SK-N-SH (cell line): ENCODE data around the gene KCNV2. TPM values are rescaled to one million over a fixed set of nuclear protein-coding genes. Genes with fewer than 3 reads are reported as not detected.

Source experiments
- CTCF ChIA-PET: fragments of 300-600, 350-600 bp; formaldehyde crosslinking; extraction: SDS; loops from one replicate; lab custom pipeline; 2021; lab: Yijun Ruan, JAX
- POLR2A ChIA-PET: fragments of 350-600 bp; sonication (Branson Sonifier 250); formaldehyde crosslinking; extraction: SDS; loops from one replicate; lab custom pipeline; 2020; ENCODE audit warnings: antibody characterized with exemption, inconsistent platforms; lab: Yijun Ruan, JAX
- DNase-seq: peaks from one replicate; pipeline ENCODE4 v3.0.0; 2012
- H2AFZ ChIP-seq: fragments of 200-600 bp; sonication (generic); 2 replicates; pipeline ENCODE4 v1.8.1; 2016; ENCODE audit warnings: antibody characterized with exemption, mild to moderate bottlenecking, low read depth
- H3F3A ChIP-seq: fragments of 200-600 bp; sonication (generic); replicated peaks from 2 replicates; pipeline ENCODE3; 2016; ENCODE audit warnings: antibody characterized with exemption, mild to moderate bottlenecking; ENCODE audit not compliant: insufficient read depth
- H3K27ac ChIP-seq, 2 experiments: fragments of 200-500 bp in 1 of 2; fragments of 200-600 bp in 1 of 2; sonication (Bioruptor generic) in 1 of 2; sonication (generic), shearing (Covaris generic) in 1 of 2; 2 replicates each; pipeline versions ENCODE4 v1.5.1 to v1.6.1; 2014 to 2016; ENCODE audit warnings: low read depth in 2 of 2, inconsistent platforms in 1 of 2, low read length in 1 of 2, mild to moderate bottlenecking in 1 of 2, mixed read lengths in 1 of 2
- H3K27me3 ChIP-seq: fragments of 200-600 bp; sonication (generic), shearing (Covaris generic); 2 replicates; pipeline ENCODE4 v1.6.1; 2016; ENCODE audit warnings: mixed run types; ENCODE audit not compliant: insufficient read depth
- H3K36me3 ChIP-seq, 2 experiments: fragments of 200-500 bp in 1 of 2; fragments of 200-600 bp in 1 of 2; sonication (Bioruptor generic) in 1 of 2; sonication (generic) in 1 of 2; replicated peaks in 1 of 2; 2 replicates each; pipeline versions ENCODE3 to v1.5.1; 2014 to 2016; ENCODE audit warnings: low read length in 1 of 2, mild to moderate bottlenecking in 1 of 2; ENCODE audit not compliant: insufficient read depth in 2 of 2, control insufficient read depth in 1 of 2
- H3K4me1 ChIP-seq, 2 experiments: fragments of 200-500 bp in 1 of 2; fragments of 200-600 bp in 1 of 2; sonication (Bioruptor generic) in 1 of 2; sonication (generic), shearing (Covaris generic) in 1 of 2; 2 replicates each; pipeline versions ENCODE4 v1.5.1 to v1.6.1; 2014 to 2016; ENCODE audit warnings: low read depth in 1 of 2, low read length in 1 of 2, mixed run types in 1 of 2; ENCODE audit not compliant: insufficient read depth in 2 of 2, control insufficient read depth in 1 of 2
- H3K4me2 ChIP-seq: fragments of 200-600 bp; sonication (generic), shearing (Covaris generic); 2 replicates; pipeline ENCODE4 v1.6.1; 2017; ENCODE audit warnings: mixed run types
- H3K4me3 ChIP-seq, 2 experiments: fragments of 200-500 bp in 1 of 2; fragments of 200-600 bp in 1 of 2; sonication (Bioruptor generic) in 1 of 2; sonication (generic), shearing (Covaris generic) in 1 of 2; 2 replicates each; pipeline versions ENCODE4 v1.5.1 to v1.8.1; 2014 to 2016; ENCODE audit warnings: low read depth in 2 of 2, inconsistent platforms in 1 of 2, low read length in 1 of 2, mild to moderate bottlenecking in 1 of 2, mixed read lengths in 1 of 2, moderate library complexity in 1 of 2
- H3K79me2 ChIP-seq: fragments of 200-600 bp; sonication (generic); 2 replicates; pipeline ENCODE4 v1.8.1; 2017; ENCODE audit warnings: mild to moderate bottlenecking; ENCODE audit not compliant: insufficient read depth
- H3K9ac ChIP-seq: fragments of 200-600 bp; sonication (generic); 2 replicates; pipeline ENCODE4 v1.6.1; 2017; ENCODE audit warnings: mixed run types
- H3K9me2 ChIP-seq: fragments of 200-600 bp; sonication (generic); 2 replicates; pipeline ENCODE4 v1.6.1; 2017; ENCODE audit warnings: mixed run types
- H3K9me3 ChIP-seq: fragments of 200-600 bp; sonication (generic); 2 replicates; pipeline ENCODE4 v1.6.1; 2017; ENCODE audit warnings: mixed run types, mild to moderate bottlenecking, moderate library complexity
- H4K20me1 ChIP-seq: fragments of 200-600 bp; sonication (generic); 2 replicates; pipeline ENCODE4 v1.6.1; 2017; ENCODE audit warnings: mild to moderate bottlenecking, mixed run types; ENCODE audit not compliant: insufficient read depth
- EZH2phosphoT487 ChIP-seq: fragments of 200-600 bp; sonication (generic); IDR thresholded peaks from 2 replicates; pipeline ENCODE4 v1.6.1; 2017; ENCODE audit warnings: low read depth, mixed run types, mild to moderate bottlenecking, antibody characterized with exemption, moderate library complexity, borderline replicate concordance
- FOSL2 ChIP-seq: IDR thresholded peaks from 2 replicates; pipeline ENCODE4 v1.4.0; 2012; ENCODE audit warnings: low read depth, mild to moderate bottlenecking, moderate library complexity, borderline replicate concordance
- FOXM1 ChIP-seq: IDR thresholded peaks from 2 replicates; pipeline ENCODE4 v1.4.0; 2012; ENCODE audit warnings: low read depth, mild to moderate bottlenecking
- JUND ChIP-seq: IDR thresholded peaks from 2 replicates; pipeline ENCODE4 v1.4.0; 2012
- MEF2A ChIP-seq: IDR thresholded peaks from 2 replicates; pipeline ENCODE4 v1.4.0; 2012; ENCODE audit warnings: low read depth, borderline replicate concordance
- MXI1 ChIP-seq: IDR thresholded peaks from 2 replicates; pipeline ENCODE4 v1.6.1; 2012; ENCODE audit warnings: mild to moderate bottlenecking, low read depth, low read length, improper control_type of control experiment
- NFIC ChIP-seq: IDR thresholded peaks from 2 replicates; pipeline ENCODE4 v1.4.0; 2012; ENCODE audit warnings: borderline replicate concordance
- NRF1 ChIP-seq: IDR thresholded peaks from 2 replicates; pipeline ENCODE4 v1.6.1; 2012; ENCODE audit warnings: low read depth, mild to moderate bottlenecking, low read length
- RAD21 ChIP-seq: IDR thresholded peaks from 2 replicates; pipeline ENCODE4 v1.6.1; 2012; ENCODE audit warnings: mild to moderate bottlenecking, low read length
- RCOR1 ChIP-seq: fragments of 150-350 bp; IDR thresholded peaks from 2 replicates; pipeline ENCODE4 v1.6.1; 2017; ENCODE audit warnings: antibody characterized with exemption, low read length
- SIN3A ChIP-seq: IDR thresholded peaks from 2 replicates; pipeline ENCODE4 v1.6.1; 2012; ENCODE audit warnings: low read depth, mild to moderate bottlenecking, low read length, moderate library complexity, borderline replicate concordance
- SMC3 ChIP-seq: IDR thresholded peaks from 2 replicates; pipeline ENCODE4 v1.6.1; 2012; ENCODE audit warnings: low read depth, low read length, improper control_type of control experiment
- TAF1 ChIP-seq: IDR thresholded peaks from 2 replicates; pipeline ENCODE4 v1.6.1; 2012; ENCODE audit warnings: low read depth, mild to moderate bottlenecking, low read length, moderate library complexity, borderline replicate concordance
- TEAD4 ChIP-seq: IDR thresholded peaks from 2 replicates; pipeline ENCODE4 v1.4.0; 2012; ENCODE audit warnings: mild to moderate bottlenecking, borderline replicate concordance; ENCODE audit not compliant: insufficient read depth
- YY1 ChIP-seq: IDR thresholded peaks from 2 replicates; pipeline ENCODE4 v1.4.0; 2012; ENCODE audit warnings: low read depth, mild to moderate bottlenecking
- WGBS: methylation state at CpG from one replicate; pipeline ENCODE4 v1.1.6; 2017; ENCODE audit warnings: low lambda C conversion rate; 5-methylcytosine and 5-hydroxymethylcytosine counted together
- polyA plus RNA-seq, 3 experiments: library from polyadenylated mRNA; depleted of rRNA; stranded (reverse); fragments of >200 nt; gene quantifications; 2 replicates each; pipeline ENCODE4 v1.2.3, GENCODE V29; 2012

The KCNV2 gene
- polyA plus RNA-seq (2012; rRNA removed): not detected in 2 replicates
- polyA plus RNA-seq (2012; cell fraction: cytosol; rRNA removed): not detected in 2 replicates
- not detected in 2 replicates for polyA plus RNA-seq (2012; cell fraction: nucleus; rRNA removed)

DNA sequence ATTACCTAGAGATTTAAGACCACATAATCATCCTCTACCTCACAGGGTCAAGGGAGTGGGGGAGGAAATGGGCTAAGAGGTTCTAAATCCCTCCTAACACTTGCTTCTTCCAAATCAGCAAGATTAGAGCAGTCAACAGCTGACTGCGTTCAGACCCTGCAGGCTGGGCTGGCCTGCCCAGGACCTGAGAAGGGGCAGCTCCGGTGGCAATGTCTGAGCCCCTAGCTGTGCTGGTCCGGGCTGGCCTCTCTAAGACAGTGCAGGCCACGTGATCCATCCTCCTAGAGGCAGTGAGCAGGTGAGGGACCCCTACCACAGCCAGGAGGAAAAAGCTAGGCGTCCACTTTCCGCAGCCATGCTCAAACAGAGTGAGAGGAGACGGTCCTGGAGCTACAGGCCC, at the start of gene KCNV2:
KCNV2 (plus strand) TSS at position 126 of the 400 bp plus-strand sequence; CDS start at position 356, 230 bp downstream.
- DNase-seq: no peak
- CTCF ChIA-PET: interaction anchor here (0.6 to 2.2 kb wide), 4 partner anchors 11 to 465 kb away, joined by 3 to 12 read pairs (median 4); no protein-coding TSS in a partner anchor
- H3K4me3 ChIP-seq: no peak within 1 kb of the TSS

GRCh38 chr9:2673161-2673560, 44.1 kb upstream of the KCNV2 start:
- Histone ChIP-seq H4K20me1 (no peaks in the 10 kb centered on the region), H3K9ac (no peak overlapping the region), H3K4me3 (no peak overlapping the region), H3K9me3 (no peaks in the 10 kb centered on the region), H2AFZ (no peak overlapping the region), H3K79me2 (no peaks in the 10 kb centered on the region), H3K4me1 (no peaks in the 10 kb centered on the region; a peak in 1 of 4 replicates)
- POLR2A ChIA-PET: no interaction called here
- TF ChIP-seq YY1 (no peak), FOXM1 (no peak), SIN3A (no peak), EZH2phosphoT487 (no peak), NRF1 (no peak), MEF2A (no peak), MXI1 (no peak), TAF1 (no peak), JUND (no peak), SMC3 (no peak), RCOR1 (no peak)
- TF ChIP-seq, all 33 proteins: peak for 0
- 87% methylated on average over 3 of the region's 3 CpGs for WGBS
- no peaks in the 10 kb centered on the region for H3K9me2 ChIP-seq
- CTCF ChIA-PET: interaction anchor here (1.0 to 1.1 kb wide), 2 partner anchors 55 to 133 kb away, joined by 3 read pairs; no protein-coding TSS in a partner anchor
- no peak overlapping the region for H3K4me2 ChIP-seq
- H3K27ac ChIP-seq: no peak overlapping the region
- no peaks in the 10 kb centered on the region for H3K36me3 ChIP-seq
- no peaks in the 10 kb centered on the region for H3F3A ChIP-seq
- no peak for DNase-seq
- H3K27me3 ChIP-seq: no peaks in the 10 kb centered on the region

More for the DNA sequence above, at the start of gene KCNV2:
- no peaks in the 10 kb centered on the region for H3K36me3 ChIP-seq
- no peaks in the 10 kb centered on the region for H4K20me1 ChIP-seq
- no peak within 1 kb of the TSS for H3K27ac ChIP-seq
- no peaks in the 10 kb centered on the region for H3F3A ChIP-seq
- no peaks in the 10 kb centered on the region; a peak in 1 of 4 replicates for H3K4me1 ChIP-seq
- no peaks in the 10 kb centered on the region for H3K9me2 ChIP-seq
- H3K27me3 ChIP-seq: no peaks in the 10 kb centered on the region
- no peaks in the 10 kb centered on the region for H3K9me3 ChIP-seq
- H2AFZ ChIP-seq: no peak within 1 kb of the TSS
- TF ChIP-seq RAD21 (no peak), YY1 (no peak), NFIC (no peak)
- no peak within 1 kb of the TSS for H3K9ac ChIP-seq
- 89% methylated on average over 5 of the region's 7 CpGs for WGBS
- POLR2A ChIA-PET: no interaction called here
- H3K4me2 ChIP-seq: no peak within 1 kb of the TSS
- H3K79me2 ChIP-seq: no peaks in the 10 kb centered on the region

- Histone ChIP-seq H3K9me2 (no peaks in the 10 kb centered on the region), H3K4me2 (no peak overlapping the region), H3K9ac (no peak overlapping the region), H3K9me3 (no peaks in the 10 kb centered on the region), H3K79me2 (no peaks in the 10 kb centered on the region), H4K20me1 (no peaks in the 10 kb centered on the region), H2AFZ (no peak overlapping the region), H3K4me1 (no peaks in the 10 kb centered on the region; a peak in 1 of 4 replicates), H3F3A (no peaks in the 10 kb centered on the region), H3K27ac (no peak overlapping the region), H3K4me3 (no peak overlapping the region), H3K36me3 (no peaks in the 10 kb centered on the region), H3K27me3 (no peaks in the 10 kb centered on the region)
- TF ChIP-seq MEF2A (no peak), JUND (no peak), FOSL2 (no peak), TEAD4 (no peak)
- DNase-seq: no peak
- ChIA-PET CTCF (no interaction called here), POLR2A (no interaction called here)
- 87% methylated on average over 9 of the region's 9 CpGs for WGBS
Observed at GRCh38 chr9:2674141-2674824, 43.0 kb upstream of the KCNV2 start.
